Bone marrow (tissue), 2 donors: ENCODE results near the gene RTF2.

ENCODE experiments used
- DNase-seq, 2 donors: peaks; one replicate each; lab custom pipeline; 2025; lab: John Stamatoyannopoulos, UW

The RTF2 gene

DNA sequence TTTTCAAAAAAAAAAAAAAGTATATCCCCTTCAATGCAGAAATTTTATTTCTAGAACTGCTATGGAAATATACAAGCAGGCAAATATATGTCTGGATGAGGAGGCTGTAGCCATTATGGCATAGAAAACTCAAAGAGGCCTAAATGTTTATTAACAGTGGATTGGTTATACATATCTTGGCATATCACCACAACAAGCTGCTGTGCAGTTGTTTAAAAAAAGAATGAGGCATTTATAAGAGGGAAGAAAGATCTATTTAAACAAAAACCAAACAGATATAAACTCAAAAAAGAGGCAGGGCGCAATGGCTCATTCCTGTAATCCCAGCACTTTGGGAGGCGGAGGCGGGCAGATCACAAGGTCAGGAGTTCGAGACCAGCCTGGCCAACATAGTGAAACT, 30.1 kb upstream of the RTF2 start:
- no peak for DNase-seq

DNA sequence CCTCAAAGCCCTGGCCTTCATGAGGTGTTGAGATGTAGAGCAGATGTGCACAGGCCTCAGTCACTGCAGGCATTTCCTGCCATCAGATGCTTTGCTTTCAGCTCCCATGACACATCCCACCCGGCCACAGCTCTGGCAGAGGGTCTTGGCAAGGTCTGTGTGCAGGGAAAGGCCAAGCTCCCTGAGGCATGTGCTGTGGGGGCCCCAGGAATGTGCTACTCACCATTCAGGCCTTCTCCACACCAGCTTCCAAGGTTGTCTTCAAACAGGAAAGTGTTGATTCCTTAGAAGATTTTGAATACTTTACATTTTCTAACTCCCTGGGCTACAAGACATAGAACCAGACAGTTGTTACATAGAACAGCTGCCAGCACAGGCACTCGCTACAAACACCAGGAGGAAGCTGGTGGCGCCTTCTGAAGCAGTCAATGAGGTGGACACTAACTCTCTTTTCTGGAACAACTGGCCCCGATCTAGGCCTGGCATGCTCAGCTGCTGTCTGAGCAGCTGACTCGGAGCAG, 28.6 kb upstream of the RTF2 start:
- peak in 1 of 2 donors; percentile 7 for DNase-seq

DNA sequence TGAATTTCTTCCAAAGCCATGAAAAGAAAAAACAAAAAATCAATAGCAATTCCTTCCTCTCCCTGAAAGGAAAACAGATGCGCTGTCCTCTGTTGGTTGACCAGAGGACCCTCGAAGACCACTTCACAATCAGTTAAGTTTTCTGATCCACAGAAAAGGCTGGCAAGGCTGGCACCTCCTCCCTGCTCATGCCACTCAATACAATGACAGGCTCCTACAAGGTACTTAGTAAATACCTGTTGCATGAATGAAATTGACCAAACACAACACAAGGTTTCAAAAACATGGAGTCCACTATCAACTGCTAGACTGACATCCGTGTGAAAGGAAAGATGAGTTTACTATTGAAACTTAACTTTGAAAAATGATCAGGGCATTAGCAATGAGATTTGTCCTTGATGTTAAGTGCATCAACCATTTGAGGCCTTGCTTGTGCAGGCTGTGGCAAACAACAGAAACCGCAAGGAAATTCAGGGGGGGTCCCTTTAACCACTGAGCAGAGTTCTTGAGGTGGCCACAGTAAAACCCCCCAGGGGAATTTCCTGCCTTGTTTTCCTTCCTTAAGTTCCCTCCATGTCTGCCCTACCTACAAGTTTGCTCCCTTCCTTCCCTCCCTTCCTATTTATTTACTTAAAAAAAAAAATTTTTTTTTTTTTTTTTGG, 27.9 kb upstream of the RTF2 start:
- DNase-seq: no peak

DNA sequence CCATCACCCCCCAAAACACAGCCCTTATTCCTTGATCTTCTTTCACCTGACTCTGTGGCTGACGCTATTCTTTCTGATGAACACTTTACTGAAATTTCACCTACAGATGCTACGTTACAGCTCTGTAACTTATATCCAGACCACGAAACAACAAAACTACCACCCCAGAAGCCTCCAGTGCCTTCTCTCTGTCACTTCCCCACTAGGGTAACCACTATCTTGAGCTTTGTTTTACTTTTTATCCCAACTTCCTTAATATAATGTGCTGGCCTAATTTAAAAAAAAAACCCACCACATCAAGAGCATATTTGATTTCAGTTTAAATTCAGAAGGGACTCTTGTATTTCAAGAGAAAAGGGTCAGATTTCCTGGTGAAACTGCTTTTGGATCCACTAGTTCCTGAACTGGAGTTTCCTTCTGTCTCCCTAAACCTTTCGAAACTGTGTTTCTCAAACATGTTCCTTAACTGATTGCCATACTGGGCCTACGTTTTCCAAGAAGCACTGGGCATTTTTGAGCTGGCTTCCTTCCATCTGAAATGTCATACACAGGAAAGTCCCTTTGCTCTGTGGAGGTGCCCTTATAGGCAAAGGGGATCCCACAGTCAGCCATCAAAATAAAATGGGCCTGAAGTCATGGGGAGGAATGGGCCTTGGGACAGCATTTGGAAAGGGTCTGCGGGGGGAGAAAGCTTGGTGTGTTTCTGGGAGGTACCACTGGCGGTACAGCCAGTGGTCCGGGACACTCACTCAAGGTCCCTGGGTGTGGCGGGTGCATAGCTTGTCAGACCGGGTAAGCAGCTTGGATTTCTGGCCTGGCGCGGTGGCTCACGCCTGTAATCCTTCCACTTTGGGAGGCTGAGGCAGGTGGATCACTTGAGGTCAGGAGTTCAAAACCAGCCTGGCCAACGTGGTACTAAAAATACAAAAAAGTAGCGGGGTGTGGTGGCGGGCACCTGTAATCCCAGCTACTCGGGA, 25.8 kb upstream of the RTF2 start:
- DNase-seq: peak in 1 of 2 donors; percentile 15

DNA sequence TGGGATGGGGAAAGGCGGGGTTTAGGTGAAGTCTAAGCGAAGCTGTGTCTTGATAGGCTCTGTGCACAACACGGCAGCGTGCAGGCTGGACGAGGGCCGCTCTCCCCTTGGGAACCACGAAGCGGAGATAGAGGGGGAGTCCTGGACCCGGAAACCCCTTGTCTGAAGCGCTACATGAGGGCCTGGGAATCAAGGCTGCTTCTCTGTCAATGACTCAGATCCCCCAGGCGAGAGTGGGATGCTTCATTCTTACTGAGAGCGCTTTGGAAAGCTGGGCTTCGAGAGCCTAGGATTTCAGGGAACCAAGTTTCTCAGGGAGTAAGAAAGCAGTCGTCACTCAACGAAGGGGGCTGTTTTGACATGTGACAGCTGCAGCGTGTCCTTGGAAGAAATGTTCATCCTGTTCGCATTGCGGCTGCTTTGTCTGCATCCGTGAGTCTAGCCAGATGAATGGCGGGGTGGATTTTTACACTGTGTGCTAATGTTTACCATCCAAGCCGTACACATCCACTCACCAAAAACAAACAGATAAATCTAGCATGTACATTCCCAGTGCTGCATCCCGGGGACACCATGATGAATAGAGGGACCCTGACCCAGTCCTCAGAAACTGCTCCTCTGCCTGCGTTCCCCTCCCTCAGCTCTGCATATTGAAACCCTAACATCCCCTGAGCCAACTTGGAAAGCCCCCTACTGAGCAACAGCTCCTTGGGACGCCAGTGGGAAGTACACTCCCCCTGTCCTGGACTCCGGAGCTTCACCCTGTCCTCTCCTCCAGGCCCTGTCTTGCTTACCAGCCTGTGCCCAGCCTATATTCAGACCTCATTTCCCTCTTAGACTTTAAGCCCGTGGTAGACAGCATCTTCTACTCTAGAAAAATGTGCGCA, 24.5 kb upstream of the RTF2 start:
- no peak for DNase-seq

DNA sequence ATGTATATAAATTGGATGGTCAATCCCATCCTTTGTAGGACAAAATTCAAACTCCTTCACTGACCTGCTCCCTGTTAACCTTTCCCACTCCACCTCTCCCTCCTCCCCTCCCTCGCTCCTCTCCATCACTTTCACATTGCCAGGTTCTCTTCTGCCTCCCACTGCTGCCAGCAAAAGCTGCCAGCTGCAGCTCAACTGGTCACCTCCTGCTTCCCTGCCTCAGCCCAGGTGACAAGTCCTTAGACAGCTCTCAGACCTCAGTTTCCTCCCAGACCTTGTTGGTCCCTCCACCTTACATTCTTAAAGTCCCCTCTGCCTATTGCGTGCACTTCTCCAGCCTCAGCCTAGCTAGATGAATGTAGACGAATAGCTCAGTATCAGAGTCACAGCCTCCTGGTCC, 23.3 kb upstream of the RTF2 start:
- no peak for DNase-seq

DNA sequence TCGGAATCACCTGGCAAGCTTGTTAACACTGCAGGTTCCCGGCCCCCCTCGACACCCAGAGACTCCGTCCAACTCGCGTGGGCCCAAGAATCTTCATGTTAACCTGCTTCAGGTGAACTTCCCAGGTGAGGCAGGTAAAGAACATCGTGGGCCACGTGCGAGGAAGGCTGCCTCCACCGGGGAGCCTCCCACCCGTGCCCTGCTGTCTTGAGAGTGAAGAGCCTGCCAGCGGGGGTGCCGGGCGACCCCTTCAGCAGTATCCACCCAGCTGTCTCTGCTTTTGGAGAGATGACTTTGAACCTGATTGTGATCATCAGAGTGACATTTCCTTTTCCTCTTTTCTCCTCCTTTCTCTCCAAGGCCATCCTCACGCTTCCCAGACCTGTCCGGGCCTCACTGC, 22.9 kb upstream of the RTF2 start:
- DNase-seq: no peak

DNA sequence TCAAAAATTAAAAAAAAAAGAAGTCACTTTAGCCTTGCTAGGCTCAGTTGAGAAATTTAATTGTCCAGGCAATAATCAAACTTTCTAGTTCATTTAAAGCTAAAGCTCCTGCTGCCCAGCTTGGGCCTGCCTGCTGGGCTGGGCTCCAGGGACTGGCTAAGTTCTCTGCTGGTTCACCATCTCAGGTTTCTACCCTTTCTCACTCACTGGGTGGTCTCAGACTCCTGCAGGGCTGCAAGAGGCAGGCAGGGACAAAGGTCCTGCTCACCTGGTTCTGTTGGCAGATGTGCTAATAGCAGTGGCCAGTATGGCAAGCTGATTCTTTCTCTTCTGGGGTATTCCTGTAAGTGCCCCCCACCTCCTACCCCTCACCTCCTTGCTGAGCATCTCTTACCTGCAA, 21.2 kb upstream of the RTF2 start:
- DNase-seq: no peak

DNA sequence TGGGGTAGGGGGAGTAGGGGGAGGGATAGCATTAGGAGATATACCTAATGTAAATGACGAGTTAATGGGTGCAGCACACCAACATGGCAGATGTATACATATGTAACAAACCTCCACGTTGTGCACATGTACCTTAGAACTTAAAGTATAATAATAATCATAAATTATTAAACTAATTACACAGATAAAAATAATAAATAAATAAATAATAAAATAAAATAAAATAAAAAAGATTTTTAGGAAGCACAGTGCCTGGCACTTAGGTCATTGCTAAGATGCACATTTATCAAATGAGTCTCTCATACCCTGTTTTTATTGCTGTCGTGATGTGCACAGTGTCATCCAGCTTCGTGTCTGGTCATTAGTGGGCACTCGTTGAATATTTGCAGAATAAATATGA, 19.0 kb upstream of the RTF2 start:
- DNase-seq: no peak

DNA sequence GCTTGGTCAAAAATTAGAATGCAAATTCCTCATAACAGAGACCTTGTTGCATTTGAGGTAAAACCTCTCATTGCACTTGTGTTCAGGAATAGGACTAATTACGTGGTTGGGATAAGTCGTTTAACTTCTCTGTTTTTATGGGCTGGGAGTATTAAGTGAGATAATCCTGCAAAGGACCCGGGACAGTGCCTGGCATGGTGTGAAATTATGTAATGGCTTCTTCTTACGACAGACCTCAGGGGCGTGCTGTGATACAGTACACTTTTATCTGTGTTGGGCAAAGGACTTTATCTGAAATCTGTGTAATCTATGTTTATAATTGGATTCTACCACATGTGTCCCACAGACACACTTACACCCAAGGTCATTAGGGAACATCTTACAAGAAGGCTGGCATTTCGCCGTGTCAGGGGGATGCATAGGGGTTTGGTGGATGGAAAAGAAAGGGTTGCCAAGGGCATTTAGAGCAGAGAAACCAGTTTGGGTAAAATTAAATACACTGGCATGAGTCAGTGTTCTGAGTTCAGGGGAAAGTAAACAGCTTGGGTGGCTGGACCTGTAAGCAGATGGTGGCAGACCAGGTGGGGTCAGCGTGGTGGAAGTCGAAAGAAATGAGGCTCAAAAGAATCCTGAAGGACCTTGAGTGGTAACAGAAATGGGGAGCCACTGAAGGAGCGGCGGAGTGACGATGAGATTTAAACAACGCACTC, 17.2 kb upstream of the RTF2 start:
- DNase-seq: no peak

DNA sequence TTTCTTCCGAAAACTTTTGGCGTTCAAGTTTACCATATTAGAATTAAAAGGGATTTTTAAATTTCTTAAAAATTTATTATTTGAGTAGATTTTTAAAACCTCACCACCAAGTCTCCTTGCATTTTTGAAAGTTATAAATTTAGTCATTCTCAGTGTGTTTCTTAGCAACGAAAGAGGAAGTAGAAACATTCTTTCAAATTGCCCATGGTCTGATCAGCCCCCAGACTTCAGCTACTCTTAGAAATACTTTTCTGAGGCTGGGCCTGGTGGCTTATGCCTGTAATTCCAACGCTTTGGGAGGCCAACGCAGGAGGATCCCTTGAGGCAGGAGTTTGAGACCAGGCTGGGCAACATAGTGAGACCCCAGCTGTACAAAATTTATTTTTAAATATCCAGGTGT, 15.1 kb upstream of the RTF2 start:
- DNase-seq: peak in 1 of 2 donors; percentile 41

DNA sequence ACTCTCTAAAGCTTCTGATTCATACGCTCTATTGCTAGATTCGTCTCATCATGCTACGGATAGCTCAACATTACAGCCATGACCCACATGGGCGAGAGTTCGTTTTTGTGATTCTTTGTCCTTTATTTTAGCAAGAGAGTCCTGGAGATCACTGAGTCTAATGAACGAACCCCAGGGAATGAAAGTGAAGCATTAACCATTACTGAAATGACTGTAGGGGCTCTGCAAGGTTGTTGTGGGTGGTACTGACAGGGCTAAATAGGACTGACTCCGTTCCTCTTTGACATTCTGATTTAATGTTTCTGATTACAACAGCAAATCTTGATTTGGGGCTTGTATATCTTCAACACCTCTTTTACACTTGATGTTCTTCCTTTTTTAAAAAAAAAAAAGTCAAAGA, 13.7 kb upstream of the RTF2 start:
- no peak for DNase-seq

DNA sequence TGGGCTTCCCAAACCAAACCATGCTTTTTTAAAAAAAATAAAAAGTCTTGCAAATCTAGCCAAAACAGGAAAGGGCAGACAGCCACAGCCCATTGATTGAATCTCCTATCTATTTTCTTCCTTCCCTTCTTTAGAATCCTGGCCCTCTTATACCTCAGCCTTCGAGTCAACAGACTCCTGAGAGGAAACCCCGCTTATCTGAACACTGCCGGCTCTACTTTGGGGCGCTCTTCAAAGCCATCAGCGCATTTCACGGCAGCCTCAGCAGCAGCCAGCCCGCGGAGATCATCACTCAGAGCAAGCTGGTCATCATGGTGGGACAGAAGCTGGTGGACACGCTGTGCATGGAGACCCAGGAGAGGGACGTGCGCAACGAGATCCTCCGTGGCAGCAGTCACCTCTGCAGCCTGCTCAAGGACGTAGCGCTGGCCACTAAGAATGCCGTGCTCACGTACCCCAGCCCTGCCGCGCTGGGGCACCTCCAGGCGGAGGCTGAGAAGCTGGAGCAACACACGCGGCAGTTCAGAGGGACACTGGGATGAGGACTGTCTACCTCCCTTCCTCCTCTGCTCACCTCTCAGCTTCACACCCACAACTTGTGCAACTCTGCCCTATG, 10.1 kb upstream of the RTF2 start:
- no peak for DNase-seq

DNA sequence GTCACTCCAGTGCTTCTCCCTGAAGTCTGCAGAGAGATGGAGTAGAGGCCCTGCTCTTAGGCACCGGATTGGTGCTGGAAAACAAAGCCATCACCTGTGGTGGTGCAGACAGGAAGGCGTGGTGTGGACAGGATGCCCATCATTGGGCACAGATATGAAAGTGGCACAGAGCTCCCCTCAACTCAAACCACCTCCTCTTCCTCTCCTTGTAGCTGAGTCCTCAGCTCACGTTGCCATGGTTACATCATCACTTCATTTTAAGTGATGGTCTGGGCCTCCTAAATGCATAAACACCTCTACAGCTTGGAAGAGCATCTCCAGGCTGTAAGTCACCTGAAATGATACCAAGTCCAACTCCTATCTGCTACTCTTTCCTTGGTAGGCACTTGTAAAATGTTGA, 8.0 kb upstream of the RTF2 start:
- no peak for DNase-seq

DNA sequence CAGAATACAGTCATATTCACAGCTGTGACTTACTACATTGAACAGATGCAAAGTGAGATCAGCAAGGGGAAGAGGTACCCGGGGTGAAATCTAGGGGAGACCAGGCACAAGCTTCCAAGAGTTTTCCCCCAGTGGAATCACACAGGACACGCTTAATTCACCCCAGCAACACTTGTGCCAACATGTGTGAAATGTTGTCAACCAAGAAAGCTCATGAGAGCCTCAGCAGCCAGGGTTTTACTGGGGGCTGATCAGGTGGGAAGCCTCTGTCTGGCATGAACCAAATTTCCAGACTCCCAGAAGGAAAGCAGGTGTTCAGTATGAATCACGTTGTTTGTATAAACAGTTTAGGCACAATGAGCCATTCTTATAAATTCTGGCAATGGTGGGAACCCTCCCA, 6.9 kb upstream of the RTF2 start:
- DNase-seq: no peak

DNA sequence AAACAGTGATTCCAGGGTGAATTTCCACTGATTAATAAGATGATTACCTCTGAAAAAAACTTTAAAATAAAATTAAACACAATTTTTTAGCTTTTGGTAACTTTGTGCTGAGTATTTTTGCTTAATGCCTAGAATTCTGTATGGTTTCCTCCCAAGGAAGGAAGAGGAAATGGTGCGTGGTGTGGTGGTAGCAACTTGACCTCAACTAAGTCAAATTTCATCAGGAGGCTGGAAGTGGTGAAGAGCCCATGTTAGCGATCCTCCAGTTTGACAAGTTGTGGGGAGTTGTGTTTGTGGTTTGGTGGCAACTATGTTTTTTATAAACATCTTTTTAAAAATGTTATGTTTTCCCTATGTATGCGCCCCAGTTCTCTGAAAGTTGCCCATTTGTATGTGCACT, 5.0 kb upstream of the RTF2 start:
- DNase-seq: peak in 1 of 2 donors; percentile 46

DNA sequence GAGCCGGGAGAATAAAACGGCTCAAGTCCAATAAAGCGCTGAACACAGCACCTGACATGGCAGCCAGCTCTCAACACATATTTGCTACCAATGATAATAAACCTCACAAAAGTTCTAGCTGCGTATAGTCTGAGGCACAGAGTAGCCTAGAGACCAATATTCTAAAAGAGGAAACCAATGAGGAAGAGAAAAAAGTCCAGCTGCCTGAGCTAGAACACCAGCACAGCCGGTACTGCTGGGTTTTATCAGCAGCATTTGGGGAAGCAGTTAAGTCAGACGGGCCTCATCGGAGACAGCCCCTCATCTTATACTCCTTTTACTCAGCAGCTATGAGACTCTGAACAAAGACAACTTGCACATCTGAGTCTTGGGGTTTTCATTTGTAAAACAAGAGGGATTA, 2.4 kb upstream of the RTF2 start:
- peak; percentile 4 to 85 for DNase-seq

DNA sequence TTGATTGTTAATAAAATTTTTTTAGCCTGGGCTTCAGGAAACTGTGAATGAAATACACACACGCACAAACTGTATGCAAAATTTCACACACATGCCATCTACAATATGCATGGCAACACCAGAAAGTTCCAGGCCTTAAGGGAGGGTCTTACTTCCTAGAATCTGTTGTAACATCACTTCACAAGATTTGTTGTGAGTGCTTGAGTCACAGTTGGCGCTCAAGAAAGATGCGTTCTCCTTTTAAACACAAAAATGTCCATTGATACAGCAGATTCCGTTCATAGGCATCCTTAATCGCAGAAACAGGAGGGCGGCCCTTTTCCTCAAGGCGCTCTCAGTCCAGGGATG, 485 bp upstream of the RTF2 start:
- DNase-seq: no peak

DNA sequence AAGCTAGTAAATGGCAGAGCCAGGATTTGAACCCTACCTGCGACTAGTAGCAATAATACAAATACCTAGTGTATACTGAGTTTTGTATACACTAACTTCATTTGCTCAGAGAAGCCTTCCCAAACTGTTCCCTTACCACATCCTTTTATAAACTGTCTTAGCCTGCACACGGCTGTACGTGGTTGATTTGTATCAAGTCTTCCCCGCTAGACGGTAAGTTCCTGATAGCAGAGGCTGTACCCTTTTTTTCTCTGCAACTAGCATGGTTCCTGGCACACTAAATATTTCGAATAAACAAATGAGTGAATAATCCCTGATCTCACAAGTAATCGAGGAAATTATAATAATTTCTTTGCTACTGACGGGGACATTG, 636 bp downstream of the RTF2 start:
- no peak for DNase-seq

DNA sequence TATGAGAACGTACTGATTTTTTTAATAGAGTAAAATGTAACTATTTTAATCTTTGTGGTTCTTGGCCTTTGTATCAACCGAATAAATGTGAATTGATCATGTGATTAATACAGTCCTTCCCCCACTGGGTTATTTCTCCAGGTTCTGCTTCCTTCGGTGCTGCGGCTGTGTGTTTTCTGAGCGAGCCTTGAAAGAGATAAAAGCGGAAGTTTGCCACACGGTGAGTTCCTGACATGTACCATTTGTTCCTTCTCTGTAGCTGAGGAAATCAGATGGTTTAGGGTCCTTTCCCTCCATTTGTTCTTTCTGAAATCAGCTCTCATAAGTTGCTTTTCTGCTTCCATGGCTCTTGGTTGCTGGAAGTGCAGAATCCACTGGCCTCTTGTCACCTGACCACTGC, 15.5 kb downstream of the RTF2 start:
- DNase-seq: peak in 1 of 2 donors; percentile 60

DNA sequence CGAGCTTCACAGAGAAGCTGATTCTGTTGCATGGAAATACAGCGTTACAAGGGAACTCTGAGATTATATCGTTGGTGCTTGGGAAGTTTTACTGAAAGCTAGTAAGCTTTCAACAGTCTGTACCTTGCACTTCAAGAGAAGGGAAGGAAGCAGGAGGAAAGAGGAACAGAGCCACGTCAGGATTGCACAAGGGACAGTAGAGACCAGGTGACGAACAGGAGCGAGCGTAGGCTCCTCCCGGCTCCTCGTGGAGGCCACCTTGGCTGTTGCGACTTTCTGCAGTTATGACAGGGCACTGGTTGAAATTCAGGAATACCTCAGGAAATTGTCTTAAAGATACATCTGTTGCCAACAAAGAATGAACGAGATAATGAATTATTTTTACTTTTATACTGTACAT, 18.8 kb downstream of the RTF2 start:
- no peak for DNase-seq
